ENCODE results near the gene NUDT16L1.

The NUDT16L1 gene

DNA sequence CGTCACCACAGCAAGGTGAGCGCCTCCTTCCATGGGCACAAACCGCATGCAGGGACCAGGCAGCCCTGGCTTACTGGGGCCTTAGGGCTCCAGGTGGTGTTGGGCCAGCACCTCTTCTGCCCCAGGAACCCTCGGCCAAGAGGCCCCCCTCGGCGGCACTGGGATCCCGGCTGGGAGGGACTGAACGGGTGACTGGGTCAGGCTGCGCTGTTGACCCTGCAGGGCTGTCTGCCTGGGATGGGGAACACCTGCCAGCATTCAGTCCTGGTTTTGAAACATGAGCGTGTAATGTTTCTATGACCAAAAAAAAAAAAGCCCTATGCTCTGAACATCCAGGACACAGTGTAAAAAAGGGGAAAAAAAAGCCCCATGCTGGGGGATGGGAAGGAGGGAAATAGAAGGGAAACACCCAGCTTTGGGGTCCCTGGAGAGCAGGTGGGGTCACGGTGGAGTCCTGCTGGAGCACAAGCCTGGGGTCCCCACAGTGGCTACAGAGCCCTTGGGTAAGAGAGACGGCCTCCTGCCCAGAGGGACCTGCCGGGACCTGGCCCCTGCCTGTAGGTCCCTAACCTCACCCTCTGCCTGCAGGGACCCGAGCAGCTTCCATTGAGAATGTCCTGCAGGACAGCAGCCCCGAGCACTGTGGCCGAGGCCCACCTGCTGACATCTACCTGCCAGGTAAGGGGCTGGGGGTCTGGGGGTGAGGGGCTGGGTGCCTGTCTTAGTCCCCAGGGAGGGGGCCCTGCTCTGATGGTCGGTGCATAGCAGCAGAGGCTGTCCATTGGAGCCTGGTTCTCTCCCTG lies 9.9 kb upstream of the NUDT16L1 start:
- DNase-seq: no peak

DNA sequence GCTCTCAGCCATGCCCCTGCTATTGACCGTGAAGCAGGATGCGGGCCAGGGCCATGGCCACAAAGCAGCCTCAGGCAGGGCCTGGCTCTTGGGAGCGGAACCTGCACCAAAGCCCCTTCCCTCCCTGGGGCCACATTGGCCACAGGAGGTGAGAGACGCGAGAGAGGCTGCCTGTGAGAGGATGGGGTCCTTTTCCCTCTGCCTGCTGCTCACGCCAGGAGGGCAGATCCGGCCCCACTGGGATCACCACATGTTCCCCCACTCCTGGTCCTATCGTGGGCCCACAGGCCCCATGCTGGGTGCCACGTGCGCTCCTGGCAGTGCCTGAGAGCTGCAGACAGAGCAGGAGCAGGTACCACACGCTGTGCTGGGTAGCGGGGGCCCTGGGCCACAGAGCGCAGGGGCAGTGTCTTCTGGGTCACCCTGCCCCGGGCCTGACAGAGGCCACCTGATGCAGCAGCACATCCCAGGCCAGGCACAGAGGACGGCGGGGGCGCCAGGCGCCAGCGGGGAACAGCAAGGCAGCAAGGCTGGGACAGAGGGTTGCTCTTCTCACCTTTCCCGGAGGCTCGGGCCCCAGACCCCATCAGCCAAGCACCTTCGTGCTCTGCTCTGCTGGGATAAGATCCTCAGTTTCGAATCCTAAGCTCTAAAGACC lies 9.2 kb upstream of the NUDT16L1 start:
- DNase-seq: no peak

DNA sequence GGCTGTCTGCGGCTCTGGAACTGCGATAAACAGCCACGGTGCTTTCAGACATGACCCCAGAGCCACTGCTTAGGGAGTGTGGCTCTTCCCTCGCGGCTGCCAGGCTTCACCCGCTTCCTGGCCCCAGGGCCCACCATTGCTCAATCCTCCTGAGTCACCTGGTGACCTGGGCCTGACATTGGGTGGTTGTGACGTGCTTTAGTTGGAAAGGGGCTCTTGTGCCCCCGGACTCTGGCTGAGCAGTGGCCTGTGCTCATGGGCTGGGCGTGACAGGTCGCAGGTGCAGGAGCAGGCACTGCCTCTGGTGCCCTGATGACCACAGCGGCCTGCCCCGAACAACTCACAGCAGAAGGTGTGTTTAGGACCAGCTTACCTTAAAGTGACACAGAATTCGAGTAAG lies 8.6 kb upstream of the NUDT16L1 start:
- no peak for DNase-seq

DNA sequence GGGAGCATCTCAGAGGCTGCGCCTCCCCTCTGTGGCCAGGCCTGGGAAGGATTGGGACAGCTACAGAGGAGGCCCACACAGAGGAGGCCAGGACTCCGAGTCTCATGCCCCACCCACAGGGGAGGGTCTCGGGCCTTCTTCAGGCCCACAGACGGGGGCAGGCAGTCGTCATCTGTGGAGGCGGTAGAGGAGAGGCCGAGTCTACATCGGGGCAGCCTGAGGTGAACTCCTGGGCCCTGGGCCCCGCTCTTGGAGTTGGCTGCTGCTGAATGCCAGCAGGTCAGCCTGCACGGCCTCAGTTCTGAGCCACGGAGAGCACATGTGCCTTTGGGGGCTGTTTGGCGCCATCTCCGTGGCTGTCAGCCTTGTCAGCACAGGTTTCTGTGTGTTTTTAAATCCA lies 8.1 kb upstream of the NUDT16L1 start:
- DNase-seq: no peak

DNA sequence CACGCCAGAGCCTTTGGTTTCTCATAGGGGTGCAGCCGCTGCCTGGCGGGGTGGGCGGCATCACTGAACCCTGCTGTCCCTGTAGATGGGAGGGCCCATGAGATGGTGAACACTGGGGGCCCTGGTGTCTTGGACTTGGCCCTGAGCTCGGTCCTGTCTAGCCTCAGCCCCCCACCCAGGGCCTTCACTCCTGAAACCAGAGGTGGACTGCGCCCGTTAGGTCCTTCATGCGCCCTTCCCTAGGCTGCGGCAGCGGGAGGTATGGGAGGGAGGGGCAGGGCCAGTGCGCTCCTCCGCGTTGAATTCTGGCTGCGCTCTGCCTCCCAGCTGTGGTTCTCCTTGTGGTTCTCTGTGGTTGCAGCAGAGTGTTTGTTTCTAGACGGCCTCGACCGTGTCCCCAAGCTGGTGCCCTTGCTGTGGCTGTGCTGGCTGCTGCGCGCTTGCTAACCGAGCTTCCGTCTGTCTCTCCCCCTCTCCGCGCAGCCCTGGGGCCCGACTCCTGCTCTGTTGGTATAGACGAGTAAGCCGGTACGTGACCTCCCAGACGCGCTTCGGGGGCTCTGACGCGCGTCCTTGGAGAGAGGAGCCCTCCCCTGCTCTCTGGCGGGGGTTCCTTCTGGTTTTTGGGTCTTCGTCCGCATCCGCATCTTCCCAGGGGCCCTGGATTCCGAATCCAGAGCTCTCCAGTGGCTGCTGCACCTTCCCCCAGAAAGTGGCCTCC lies 7.4 kb upstream of the NUDT16L1 start:
- no peak for DNase-seq

DNA sequence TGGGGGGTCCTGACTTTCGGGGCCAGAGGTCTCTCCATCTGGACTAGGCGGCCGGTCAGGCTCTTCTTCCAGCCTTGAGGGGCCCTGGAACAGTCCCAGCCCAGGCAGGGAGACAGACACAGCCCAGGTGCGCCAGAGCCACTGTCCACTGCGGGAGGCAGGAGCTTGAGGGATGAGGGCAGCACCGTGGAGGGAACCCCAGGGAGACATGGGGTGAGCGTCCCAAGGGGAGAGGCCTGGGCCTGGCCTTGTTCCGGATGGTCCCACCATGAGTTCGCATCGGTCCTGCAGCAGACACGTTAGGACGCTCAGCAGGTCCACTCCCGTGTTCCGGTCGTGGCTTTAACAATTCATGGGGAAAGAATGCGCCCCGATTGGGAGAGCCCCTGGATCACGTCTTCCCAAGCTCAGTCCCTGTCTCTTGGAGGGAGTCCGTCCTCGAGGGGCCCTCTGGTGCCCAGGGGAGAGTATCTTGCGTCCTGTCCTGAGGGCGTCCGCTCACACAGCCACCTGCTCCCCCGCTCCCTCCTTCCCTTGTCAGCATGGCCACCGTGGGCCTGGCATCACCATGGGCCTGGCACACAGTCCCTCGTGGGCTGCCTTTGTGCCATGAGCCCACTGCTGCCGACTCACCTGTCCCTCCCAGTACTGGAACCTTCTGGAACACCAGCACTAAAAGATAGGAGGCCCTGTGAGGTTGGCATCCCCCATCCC lies 6.7 kb upstream of the NUDT16L1 start:
- no peak for DNase-seq

DNA sequence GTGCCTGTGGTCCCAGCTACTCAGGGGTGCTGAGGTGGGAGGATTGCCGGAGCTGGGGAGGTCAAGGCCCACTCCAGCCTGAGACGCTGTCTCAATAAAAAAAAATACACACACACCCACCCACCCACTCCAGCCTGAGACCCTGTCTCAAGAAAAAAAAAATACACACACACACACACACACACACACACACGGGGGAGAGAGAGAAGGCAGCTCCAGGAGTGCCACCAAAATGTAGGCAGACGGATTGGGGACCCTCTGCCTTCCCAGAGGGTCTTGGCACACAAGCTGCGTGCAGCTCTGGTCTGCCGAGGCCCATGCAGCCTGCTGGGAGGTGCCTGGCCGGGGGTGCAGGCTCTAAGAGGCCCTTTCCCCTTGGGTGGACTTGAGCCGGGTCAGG lies 5.9 kb upstream of the NUDT16L1 start:
- no peak for DNase-seq

DNA sequence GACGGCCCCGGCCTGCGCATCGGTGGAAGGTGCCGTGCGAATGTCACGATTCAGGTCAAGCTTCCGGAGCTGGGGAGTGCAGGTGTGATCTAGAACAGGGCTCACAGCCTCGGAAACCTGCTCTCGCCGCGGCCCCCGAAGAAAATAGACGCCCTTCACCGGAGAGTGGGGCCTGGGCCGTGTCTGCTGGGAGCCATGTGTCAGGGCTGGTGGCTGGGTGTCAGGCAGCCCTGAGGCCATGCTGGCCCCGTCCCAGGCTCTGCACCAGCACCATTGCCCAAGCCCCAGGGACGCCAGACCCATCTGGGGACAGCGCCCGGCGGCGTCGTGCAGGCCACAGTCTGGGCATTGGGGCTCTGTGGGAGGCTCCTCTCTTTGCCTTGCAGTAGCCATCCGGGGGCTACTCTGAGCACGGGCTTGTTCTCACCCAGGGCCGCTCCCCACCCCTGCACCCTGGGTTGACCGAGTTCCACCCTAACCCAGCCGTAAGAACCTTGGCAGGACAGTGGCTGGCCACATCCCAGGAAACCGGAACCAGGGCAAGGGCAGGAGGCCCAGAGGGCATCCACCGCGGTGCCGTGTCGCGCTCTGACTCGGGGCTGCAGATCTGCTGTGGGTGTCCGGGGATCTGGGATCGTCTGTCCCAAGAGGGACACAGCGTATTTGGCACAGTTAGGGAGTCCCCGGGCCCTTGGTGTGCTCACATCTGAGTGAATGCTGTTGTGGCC lies 5.3 kb upstream of the NUDT16L1 start:
- DNase-seq: peak in 1 of 2 donors; percentile 16

DNA sequence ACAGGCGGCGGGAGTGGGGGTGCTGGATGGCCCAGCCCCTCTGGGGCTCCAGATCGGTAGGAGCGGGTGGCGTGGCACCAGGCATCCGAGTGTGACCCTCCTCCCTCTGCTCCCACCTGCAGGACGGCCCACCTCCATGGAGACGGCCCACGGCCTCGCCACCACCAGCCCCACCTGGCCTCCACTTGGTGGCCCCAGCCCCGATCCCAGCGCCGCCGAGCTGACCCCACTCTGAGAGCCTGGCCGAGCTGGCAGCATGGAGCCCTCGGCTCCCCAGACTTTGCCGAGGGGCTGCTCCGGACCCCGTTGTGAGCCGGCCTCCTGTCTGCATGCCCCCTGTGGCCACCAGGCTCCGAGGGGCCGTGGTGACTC lies 4.7 kb upstream of the NUDT16L1 start:
- no peak for DNase-seq

DNA sequence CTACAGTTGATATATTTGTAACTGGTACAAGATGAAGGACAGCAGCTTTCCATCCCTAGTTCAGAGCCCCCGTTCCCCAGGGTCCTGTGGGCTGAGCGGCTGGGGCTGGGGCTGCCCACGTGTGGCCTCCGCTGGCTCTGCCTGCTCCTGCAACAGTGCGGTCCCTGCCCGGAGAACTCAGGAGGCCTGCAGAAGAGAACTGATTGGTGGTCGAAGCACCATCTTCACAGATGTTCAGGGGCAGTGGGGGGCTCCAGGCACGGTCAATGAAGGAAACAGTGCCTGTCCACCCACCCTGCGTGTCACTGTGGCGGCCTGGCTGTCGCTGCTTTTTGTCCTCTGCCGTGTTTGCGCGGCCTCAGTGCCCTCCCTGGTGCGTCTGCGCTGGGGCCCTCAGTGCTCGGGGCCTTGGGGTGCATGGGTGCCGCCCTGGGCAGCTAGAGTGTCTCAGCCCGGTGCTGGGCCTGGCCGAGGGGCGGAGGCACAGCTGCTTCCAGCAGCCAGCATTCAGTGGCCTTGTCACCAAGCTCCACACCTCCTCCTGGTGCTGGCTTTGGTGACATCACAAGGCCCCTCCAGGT lies 4.2 kb upstream of the NUDT16L1 start:
- no peak for DNase-seq

DNA sequence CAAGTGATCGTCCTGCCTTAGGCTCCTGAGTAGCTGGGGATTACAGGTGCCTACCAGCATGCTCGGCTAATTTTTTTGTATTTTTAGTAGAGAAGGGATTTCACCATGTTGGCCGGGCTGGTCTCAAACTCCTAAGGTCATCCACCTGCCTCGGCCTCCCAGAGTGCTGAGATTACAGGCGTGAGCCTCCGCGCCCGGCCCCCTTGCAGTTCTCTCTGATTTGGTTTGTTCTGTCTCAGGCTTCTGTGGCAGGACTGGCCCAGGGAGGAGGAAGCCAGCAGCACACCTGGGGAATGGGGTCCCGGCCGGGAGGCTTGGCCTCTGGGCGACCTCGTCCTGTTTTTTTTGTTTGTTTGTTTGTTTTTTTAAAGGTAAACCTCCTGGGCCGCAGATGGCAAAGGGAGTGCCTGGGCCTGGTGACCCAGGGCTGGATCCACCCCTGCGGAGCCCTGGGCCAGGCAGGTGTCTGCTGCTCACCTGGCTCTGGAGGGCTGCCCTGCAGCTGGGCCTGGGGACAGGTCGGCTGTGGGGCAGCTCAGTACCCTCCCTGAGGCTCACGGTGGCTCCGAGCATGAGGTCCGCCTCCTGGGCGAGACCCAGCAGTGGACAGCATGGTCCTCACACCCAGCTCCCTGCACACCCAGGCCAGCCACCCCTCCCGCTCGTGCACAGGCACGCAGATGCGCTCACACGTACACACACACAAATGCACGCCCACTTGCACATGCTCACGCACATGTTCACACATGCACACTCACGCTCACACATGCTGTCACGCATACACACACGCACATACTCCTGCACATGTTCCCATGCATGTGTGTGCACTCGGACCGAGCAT lies 3.3 kb upstream of the NUDT16L1 start:
- DNase-seq: no peak

DNA sequence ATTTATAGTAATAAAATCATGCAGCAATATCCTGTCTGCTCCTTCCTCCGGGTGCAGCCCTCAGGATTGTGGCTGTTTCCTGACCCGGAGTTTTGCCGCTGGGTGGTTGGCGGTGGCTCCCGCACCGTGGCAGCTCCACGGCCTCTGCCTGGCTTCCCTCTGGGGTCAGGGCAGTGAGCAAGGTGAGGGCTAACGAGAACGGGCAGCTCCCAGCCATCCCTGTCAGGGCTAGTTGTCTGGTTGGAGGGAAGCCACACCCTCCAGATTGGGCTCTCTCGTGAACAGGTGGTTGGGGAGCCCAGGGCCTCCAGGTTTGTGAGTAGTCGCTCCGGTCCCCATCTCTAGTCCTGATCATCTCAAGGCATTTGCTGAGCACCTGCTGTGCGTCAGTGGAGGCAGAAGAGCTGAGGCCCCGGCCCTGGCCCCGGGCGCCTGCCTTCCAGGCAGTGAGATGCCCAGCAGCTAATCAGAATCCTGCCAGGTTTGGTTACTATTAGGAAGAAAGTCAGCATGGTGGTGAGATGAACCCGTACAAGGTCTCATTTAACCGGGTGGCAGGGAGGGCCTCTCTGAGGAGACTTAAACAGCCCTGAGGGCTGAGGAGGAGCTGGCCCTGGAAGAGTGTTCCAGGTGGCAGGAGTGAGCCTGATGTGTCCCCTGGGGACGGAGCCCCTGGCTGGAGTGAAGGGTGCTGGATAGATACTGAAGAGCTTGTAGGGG lies 2.3 kb upstream of the NUDT16L1 start:
- DNase-seq: no peak

DNA sequence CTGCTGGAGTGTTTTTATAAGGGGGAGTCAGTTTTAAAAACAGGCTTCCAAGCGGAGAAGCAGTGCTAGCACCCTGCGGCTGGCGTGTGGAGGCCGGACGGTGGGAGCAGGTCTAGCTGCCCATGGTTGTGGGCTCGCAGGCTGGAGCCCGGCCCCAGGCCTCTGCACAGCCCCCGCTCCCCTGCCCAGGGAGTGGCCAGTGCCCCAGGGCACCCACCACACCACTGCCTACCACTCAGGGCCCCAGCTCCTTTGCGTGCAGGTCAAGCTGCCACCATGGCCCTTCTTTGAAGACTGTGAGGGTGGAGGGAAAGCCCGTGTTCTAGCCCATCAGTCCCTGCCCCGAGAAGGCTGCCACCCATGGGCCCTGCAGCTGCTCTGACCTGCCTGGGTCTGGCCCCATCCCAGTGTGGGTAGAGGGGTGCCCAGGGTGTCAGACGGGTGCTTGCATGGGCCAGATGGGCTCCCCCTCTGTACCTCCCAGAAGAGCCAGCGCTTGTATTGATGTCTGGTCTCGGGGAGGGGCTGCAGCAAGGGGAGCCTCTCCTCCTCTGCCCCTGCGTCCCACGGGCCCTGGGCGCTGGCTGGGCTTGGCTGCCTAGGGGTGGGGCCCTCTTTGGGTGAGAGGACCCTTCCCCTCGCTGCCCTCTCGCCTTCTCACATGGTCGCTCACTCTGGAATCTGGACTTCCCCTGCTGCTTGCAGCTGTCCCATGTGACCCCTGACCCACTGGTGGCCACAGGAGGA lies 1.5 kb upstream of the NUDT16L1 start:
- DNase-seq: no peak

DNA sequence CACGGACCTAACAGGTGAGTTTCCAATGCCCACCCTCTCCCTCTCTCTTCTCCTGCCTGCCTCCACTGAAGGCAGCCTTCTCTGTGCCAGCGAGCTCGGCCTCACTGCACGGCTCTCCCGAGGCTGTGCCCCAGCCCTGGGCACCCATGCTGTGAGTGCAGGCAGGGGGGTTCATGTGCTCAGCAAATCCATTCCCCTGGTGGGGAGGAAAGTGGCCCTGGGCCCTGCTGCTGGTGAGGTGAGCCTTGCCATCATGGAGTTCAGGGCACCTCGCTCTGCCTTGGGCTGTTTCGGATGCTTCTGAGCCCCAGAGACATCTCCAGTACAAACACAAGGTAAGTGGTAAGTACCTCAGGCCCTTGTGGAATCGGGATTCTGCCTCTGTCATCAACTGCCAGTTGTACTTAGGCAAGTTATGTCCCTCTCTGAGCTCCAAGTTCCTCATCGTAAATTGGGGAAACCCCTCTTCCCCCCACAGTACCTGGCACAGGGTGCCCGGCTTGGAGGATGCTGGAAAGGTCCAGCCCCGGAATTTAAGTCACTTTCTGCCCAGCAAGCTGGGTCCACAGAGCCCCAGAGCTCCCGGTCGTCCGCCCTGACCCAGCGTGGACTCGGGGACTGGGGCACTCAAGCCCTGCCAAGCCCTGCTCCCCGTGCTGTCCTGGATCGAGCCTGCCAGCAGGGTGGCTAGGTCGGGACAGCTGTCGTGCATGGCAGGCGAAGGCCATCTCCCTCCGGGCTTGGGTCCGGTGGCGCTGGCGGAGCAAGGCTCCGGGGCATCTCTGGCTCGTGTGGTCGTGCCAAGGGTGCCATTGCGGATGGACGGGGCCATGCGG lies 684 bp upstream of the NUDT16L1 start:
- no peak for DNase-seq

DNA sequence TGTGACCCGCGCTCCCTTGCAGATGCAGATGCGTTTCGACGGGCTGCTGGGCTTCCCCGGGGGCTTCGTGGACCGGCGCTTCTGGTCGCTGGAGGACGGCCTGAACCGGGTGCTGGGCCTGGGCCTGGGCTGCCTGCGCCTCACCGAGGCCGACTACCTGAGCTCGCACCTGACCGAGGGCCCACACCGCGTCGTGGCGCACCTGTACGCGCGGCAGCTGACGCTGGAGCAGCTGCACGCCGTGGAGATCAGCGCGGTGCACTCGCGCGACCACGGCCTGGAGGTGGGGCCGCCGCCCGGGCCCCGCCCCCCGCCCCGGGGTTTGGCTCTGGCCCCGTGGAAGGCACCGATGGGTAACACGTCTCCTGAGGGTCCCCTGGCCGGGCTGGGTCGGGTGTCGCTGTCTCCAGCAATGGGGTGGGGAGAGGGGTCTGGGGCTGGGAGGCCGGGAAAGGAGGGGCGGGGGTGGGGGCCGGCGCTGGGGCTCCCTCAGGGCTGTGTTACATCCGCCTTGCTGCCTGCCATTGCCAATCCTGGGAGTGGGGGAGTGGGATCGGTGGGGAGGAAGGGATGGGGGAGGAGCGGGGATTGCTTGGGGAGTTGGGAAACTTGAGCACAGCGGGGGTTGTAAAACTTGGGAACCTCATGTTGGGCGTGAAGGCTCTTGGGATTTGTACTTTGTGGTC lies 737 bp downstream of the NUDT16L1 start:
- DNase-seq: peak; percentile 56 to 57

DNA sequence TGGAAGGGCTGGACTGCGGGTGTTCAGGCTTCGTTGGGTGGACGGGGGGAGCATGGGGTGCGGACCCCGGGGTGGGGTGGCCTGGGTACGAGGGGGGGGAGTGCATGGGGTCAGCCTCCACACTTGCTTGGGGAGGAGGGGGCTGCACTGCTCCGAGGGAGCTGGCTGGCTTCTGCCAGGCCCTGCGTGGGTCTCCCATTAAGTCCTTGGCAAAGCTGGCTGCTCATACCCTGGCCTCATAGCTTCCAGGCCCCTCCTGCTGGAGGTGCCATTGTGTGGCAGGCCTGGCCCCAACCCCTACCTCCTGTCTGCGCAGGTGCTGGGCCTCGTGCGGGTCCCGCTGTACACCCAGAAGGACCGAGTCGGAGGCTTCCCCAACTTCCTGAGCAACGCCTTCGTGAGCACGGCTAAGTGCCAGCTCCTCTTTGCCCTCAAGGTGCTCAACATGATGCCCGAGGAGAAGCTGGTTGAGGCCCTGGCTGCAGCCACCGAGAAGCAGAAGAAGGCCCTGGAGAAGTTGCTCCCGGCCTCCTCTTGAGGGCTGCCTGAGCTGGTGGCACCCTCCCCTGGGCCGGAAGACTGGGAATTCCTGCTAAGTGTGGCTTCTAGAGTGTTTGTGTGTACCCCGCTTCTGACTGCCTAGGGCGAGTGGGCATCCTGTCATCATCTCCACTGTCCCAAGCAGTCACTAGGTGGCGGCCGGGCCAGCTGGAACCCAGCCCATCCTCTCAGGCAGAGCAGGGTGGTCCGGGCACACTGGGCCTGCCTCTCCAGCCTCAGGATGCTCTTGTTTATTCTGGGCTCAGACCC lies 1.5 kb downstream of the NUDT16L1 start:
- DNase-seq: peak in 1 of 2 donors; percentile 20

DNA sequence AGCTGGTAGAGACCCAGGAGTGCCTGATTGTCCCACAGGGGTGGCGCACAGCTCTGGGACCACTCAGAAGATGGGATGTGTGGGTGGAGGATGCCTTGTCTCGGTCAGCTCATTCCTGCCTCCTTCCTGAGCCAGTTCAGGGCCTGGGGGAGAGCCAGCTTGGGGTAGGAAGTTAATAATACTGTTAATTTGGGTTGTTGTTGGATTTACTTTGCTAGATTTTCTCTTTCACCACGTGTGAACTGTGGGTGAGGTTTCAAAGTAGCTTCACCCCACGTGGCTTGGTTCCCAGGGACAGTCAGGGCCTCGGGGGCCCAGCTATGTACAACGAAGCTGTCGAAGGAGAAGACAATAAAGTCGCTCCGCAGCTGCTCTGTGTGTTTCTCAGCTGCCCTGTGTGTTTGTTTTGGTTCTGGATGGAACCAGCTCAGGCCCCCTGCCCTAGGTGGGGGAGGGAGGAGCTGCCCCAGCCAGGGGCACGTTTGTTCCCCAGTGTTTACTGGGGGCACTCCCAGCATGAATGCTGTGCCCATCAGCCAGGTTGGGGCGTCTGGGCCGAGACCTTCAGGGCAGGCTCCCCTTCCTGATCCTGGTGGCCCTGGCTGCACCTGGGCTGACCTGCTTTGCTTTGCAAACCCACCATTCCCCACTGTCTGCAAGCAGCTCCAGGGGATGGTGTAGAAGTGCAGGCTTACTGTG lies 2.3 kb downstream of the NUDT16L1 start:
- DNase-seq: no peak
